ENCODE results near the gene NT5DC3.

DNA sequence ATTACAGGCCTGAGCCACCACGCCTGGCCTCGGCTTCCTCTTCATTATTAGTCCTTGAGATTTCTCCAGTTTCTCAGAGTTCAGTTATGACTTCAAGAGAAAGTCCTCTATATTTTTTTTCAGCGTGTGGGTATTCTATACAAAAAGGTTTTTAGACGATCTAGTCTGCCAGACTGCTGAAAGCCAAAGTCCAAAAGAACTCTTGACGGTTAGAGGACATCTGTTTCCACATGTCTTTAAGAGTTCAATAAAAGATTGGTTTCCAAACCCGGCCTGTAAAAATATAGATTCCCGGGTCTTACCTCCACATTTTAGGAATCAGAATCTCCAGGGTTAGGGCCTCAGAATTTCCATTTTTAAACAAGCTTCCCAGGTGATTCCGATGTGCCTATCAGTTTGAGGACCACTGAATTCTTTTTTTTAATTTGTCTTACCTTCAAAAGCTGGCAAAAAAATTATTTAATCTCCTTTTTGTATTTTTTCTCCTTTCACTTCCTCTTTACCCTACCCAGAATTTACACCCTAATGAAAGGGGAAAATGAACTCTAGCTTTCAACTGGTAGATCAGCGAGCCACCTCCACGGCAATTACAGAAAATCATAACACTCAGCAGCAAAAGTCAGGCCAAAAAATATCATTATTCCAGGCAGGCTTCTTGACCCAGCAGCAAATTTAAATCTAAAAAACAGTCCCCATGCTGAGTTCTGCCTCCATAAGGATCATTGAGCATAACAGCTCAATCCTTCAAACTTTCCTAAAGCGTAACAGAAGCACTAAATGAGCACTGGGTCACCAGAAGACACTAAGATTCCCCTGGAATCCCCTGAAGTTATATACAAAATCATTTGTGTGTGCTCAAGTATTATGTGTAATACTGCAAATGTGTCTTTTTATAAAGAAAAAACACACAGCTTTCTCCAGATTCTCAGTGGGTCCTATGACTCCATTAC is 8.7 kb downstream of the NT5DC3 start:
- TF ChIP-seq CREM (CRISPR knock-in tag; IDR thresholded peaks at IDR 0.05): no peak
- TF ChIP-seq ZNF232 (CRISPR knock-in tag; IDR thresholded peaks at IDR 0.05): no peak
- TF ChIP-seq, protein P1, sequence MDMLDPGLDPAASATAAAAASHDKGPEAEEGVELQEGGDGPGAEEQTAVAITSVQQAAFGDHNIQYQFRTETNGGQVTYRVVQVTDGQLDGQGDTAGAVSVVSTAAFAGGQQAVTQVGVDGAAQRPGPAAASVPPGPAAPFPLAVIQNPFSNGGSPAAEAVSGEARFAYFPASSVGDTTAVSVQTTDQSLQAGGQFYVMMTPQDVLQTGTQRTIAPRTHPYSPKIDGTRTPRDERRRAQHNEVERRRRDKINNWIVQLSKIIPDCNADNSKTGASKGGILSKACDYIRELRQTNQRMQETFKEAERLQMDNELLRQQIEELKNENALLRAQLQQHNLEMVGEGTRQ (CRISPR knock-in tag; IDR thresholded peaks at IDR 0.05): no peak
- TF ChIP-seq, protein P2, sequence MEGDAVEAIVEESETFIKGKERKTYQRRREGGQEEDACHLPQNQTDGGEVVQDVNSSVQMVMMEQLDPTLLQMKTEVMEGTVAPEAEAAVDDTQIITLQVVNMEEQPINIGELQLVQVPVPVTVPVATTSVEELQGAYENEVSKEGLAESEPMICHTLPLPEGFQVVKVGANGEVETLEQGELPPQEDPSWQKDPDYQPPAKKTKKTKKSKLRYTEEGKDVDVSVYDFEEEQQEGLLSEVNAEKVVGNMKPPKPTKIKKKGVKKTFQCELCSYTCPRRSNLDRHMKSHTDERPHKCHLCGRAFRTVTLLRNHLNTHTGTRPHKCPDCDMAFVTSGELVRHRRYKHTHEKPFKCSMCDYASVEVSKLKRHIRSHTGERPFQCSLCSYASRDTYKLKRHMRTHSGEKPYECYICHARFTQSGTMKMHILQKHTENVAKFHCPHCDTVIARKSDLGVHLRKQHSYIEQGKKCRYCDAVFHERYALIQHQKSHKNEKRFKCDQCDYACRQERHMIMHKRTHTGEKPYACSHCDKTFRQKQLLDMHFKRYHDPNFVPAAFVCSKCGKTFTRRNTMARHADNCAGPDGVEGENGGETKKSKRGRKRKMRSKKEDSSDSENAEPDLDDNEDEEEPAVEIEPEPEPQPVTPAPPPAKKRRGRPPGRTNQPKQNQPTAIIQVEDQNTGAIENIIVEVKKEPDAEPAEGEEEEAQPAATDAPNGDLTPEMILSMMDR (IDR thresholded peaks at IDR 0.05): no peak
- no peak for TF ChIP-seq NR3C1 (CRISPR knock-in tag; conservative IDR thresholded peaks at IDR 0.05; ENCODE audit: low read depth)
- no peak for TF ChIP-seq JUN (CRISPR knock-in tag; IDR thresholded peaks at IDR 0.05)

Data from WTC11 (cell line).